ENCODE data around the gene C6orf62.
"Not testable (repeated sequence)": the region's sequence is repeated elsewhere in the genome, so short reads cannot be mapped to it uniquely, and the experiment has no call there.

The C6orf62 gene

GRCh38 chr6:24668066-24668996 lies 50.6 kb downstream of the C6orf62 start:
- DNase-seq (ENCODE audit: low spot score), result not testable (repeated sequence)

- no peak for DNase-seq (ENCODE audit: low spot score)
Observed at GRCh38 chr6:24667378-24667803, 51.6 kb downstream of the C6orf62 start.

- peak; percentile 97 for DNase-seq (ENCODE audit: low spot score)
Observed at GRCh38 chr6:24666641-24667377, 52.1 kb downstream of the C6orf62 start, which contains the start of the genes ACOT13 and TDP2. ACOT13 (plus strand) TSS chr6:24667077; CDS start chr6:24667264, 187 bp downstream. TDP2 (minus strand) TSS chr6:24666899; CDS start chr6:24666862, 37 bp downstream.

GRCh38 chr6:24666097-24666640 lies 52.8 kb downstream of the C6orf62 start:
- peak; percentile 52 for DNase-seq (ENCODE audit: low spot score)

GRCh38 chr6:24664046-24664987 lies 54.6 kb downstream of the C6orf62 start:
- no peak for DNase-seq (ENCODE audit: low spot score)

GRCh38 chr6:24663189-24663588 lies 55.8 kb downstream of the C6orf62 start:
- no peak for DNase-seq (ENCODE audit: low spot score)

- DNase-seq (ENCODE audit: low spot score), result no peak
Observed at GRCh38 chr6:24662236-24662635, 56.7 kb downstream of the C6orf62 start.

- DNase-seq (ENCODE audit: low spot score), result not testable (repeated sequence)
Observed at GRCh38 chr6:24661759-24662158, 57.2 kb downstream of the C6orf62 start.

- DNase-seq (ENCODE audit: low spot score), result no peak
Observed at GRCh38 chr6:24660105-24660504, 58.8 kb downstream of the C6orf62 start.

- no peak for DNase-seq (ENCODE audit: low spot score)
Observed at GRCh38 chr6:24659561-24659960, 59.4 kb downstream of the C6orf62 start.

- DNase-seq (ENCODE audit: low spot score), result no peak
Observed at GRCh38 chr6:24658573-24659560, 60.1 kb downstream of the C6orf62 start.

GRCh38 chr6:24655215-24655614 lies 63.7 kb downstream of the C6orf62 start:
- DNase-seq (ENCODE audit: low spot score), result no peak

Measured in CD4-positive, alpha-beta T cell treated with Interleukin-15 for 4 hours (primary cell).